ENCODE measurements around the gene LAMC2.
"Not testable (repeated sequence)": the region's sequence is repeated elsewhere in the genome, so short reads cannot be mapped to it uniquely, and the experiment has no call there.

The LAMC2 gene

DNA sequence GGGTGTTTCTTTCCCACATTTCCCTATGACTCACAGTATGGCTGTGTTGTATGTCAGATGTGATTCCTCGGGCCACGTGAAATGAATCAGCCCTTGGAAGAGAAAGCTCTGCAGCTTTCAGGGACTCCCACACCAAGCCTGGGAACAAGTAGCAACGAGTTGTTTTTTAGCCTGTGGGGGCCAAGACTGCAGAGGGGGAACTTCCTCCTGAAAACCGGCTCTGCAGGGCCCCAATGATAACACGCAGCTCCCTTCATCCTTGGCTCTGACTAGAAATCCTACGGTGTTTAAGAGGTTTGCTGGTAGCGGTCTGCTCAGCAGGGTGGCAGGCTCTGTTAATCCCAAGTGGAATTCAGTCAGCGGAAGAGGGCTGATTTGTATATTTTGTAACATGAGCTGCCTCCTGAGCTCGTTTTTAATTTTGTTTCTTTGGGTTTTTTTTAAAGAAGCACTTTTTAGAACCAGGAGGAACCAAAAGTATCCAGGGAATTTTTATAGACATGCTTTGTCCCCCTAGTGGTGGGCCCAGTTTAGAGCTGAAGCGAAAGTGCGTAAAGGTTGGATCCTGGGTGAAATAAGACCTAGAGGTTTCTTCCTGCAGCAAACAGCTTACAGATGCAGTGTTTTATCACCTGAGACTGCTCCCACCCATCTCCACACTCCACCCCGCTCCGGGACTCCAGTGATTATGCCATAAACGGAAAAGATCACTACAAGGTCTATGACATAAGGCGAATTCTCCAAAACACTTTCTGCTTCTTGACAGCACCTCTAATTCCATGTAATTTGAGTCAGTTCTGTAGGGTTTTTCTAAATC lies 48.8 kb downstream of the LAMC2 start:
- Mint-ChIP-seq H3K9me3 (ENCODE audit: low read depth) (no peaks in the 10 kb centered on the region), H3K27me3 (no peaks in the 10 kb centered on the region), H3K36me3 (no peaks in the 10 kb centered on the region), H3K4me1 (ENCODE audit: low read depth) (no peaks in the 10 kb centered on the region), H3K27ac (no peak overlapping the region), H3K4me3 (no peak overlapping the region)

- no peak overlapping the region for H3K4me3 Mint-ChIP-seq
- no peaks in the 10 kb centered on the region for H3K4me1 Mint-ChIP-seq (ENCODE audit: low read depth)
- H3K27me3 Mint-ChIP-seq: no peaks in the 10 kb centered on the region
- H3K27ac Mint-ChIP-seq: no peak overlapping the region
- H3K9me3 Mint-ChIP-seq (ENCODE audit: low read depth): no peaks in the 10 kb centered on the region
- H3K36me3 Mint-ChIP-seq: no peaks in the 10 kb centered on the region
Observed at GRCh38 chr1:183235503-183235902, 49.4 kb downstream of the LAMC2 start.

DNA sequence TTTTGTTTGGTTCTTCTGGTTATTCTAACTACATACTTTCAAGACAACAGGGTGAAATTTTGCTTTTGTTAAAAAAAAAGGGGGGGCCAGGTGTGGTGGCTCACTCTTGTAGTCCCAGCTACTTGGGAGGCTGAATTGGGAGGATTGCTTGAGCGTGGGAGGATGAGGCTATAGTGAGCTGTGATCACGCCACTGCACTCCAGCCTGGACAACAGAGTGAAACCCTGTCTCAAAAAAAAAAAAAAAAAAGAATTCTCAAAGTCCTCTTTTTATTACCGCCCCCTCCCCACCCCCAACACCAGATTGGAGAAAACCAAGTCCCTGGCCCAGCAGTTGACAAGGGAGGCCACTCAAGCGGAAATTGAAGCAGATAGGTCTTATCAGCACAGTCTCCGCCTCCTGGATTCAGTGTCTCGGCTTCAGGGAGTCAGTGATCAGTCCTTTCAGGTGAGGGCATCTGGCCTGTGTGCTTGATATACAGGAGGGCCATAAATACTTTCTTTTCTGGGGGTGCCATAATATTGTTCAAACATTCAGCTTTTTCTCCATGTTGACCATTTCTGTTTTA lies 50.2 kb downstream of the LAMC2 start:
- H3K4me1 Mint-ChIP-seq (ENCODE audit: low read depth): no peaks in the 10 kb centered on the region
- H3K4me3 Mint-ChIP-seq: no peak overlapping the region
- H3K36me3 Mint-ChIP-seq: no peaks in the 10 kb centered on the region
- H3K9me3 Mint-ChIP-seq (ENCODE audit: low read depth): no peaks in the 10 kb centered on the region
- H3K27me3 Mint-ChIP-seq: no peaks in the 10 kb centered on the region
- no peak overlapping the region for H3K27ac Mint-ChIP-seq

DNA sequence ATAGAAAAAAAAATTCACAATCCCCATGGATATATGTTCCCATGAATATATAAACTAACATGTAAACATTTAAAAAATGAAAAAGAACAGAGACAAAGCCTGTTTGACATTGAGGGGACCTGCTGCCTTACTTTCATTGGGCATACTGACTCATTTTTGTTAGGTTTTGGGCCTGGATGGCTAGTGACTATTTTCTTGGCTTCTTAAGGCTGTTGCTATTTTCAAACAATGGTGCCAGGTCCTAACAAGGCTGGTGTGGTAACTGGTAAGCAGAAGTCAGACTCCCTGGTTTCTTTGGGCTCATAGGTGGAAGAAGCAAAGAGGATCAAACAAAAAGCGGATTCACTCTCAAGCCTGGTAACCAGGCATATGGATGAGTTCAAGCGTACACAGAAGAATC lies 51.0 kb downstream of the LAMC2 start:
- H3K4me3 Mint-ChIP-seq: no peak overlapping the region
- no peaks in the 10 kb centered on the region for H3K36me3 Mint-ChIP-seq
- H3K4me1 Mint-ChIP-seq (ENCODE audit: low read depth): no peaks in the 10 kb centered on the region
- peaks cover under 1% of the 10 kb centered on the region for H3K27me3 Mint-ChIP-seq
- no peak overlapping the region for H3K27ac Mint-ChIP-seq
- no peaks in the 10 kb centered on the region for H3K9me3 Mint-ChIP-seq (ENCODE audit: low read depth)

- Mint-ChIP-seq H3K4me3 (no peak overlapping the region), H3K9me3 (ENCODE audit: low read depth) (no peaks in the 10 kb centered on the region), H3K4me1 (ENCODE audit: low read depth) (no peaks in the 10 kb centered on the region), H3K27ac (no peak overlapping the region), H3K36me3 (no peaks in the 10 kb centered on the region), H3K27me3 (peaks cover 2% of the 10 kb centered on the region)
Observed at GRCh38 chr1:183238071-183238470, 52.0 kb downstream of the LAMC2 start.

- no peak overlapping the region for H3K27ac Mint-ChIP-seq
- peaks cover 2% of the 10 kb centered on the region for H3K27me3 Mint-ChIP-seq
- H3K4me3 Mint-ChIP-seq: no peak overlapping the region
- no peaks in the 10 kb centered on the region for H3K4me1 Mint-ChIP-seq (ENCODE audit: low read depth)
- H3K36me3 Mint-ChIP-seq: no peaks in the 10 kb centered on the region
- H3K9me3 Mint-ChIP-seq (ENCODE audit: low read depth): no peaks in the 10 kb centered on the region
Observed at GRCh38 chr1:183239220-183239742, 53.2 kb downstream of the LAMC2 start.

DNA sequence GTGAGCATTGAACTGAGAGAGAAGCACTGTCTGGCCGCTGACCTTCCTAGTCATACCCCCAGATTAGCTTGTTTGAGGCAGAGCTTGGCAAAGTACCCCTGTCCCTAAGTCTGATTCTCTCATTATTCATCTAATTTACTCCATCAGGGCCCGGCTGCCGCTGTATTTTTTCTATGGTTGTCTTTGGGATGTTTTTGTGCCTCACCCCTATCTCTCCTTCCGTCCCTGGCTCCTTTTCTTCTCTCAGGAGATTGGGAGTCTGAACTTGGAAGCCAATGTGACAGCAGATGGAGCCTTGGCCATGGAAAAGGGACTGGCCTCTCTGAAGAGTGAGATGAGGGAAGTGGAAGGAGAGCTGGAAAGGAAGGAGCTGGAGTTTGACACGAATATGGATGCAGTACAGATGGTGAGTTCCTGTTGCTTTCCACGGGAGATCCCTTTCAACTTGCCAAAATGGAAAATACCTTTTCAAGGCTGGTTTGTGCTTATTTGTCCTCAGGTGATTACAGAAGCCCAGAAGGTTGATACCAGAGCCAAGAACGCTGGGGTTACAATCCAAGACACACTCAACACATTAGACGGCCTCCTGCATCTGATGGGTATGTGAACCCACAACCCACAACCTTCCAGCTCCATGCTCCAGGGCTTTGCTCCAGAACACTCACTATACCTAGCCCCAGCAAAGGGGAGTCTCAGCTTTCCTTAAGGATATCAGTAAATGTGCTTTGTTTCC lies 53.9 kb downstream of the LAMC2 start:
- no peaks in the 10 kb centered on the region for H3K36me3 Mint-ChIP-seq

GRCh38 chr1:183240526-183240825 lies 54.4 kb downstream of the LAMC2 start:
- Mint-ChIP-seq H3K27me3 (peaks cover 2% of the 10 kb centered on the region), H3K9me3 (ENCODE audit: low read depth) (no peaks in the 10 kb centered on the region), H3K27ac (no peak overlapping the region), H3K4me1 (ENCODE audit: low read depth) (no peaks in the 10 kb centered on the region), H3K4me3 (no peak overlapping the region), H3K36me3 (no peaks in the 10 kb centered on the region)

More for the DNA sequence above, 53.9 kb downstream of the LAMC2 start:
- Mint-ChIP-seq H3K9me3 (ENCODE audit: low read depth) (no peaks in the 10 kb centered on the region), H3K4me1 (ENCODE audit: low read depth) (no peaks in the 10 kb centered on the region), H3K27ac (no peak overlapping the region), H3K4me3 (no peak overlapping the region), H3K27me3 (peaks cover 2% of the 10 kb centered on the region)

DNA sequence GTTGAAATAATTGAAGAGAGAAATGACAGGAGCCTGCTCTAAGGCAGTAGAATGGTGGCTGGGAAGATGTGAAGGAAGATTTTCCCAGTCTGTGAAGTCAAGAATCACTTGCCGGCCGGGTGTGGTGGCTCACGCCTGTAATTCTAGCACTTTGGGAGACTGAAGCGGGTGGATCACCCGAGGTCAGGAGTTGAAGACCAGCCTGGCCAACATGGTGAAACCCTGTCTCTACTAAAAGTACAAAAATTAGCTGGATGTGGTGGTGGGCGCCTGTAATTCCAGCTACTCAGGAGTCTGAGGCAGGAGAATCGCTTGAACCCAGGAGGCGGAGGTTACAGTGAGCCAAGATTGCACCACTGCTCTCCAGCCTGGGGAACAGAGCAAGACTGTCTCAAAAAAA lies 54.8 kb downstream of the LAMC2 start:
- not testable (repeated sequence) for H3K36me3 Mint-ChIP-seq; H3K27me3 Mint-ChIP-seq; H3K4me1 Mint-ChIP-seq (ENCODE audit: low read depth); H3K27ac Mint-ChIP-seq; H3K4me3 Mint-ChIP-seq; H3K9me3 Mint-ChIP-seq (ENCODE audit: low read depth)

- H3K36me3 Mint-ChIP-seq: peaks cover 2% of the 10 kb centered on the region
Observed at GRCh38 chr1:183241471-183241870, 55.4 kb downstream of the LAMC2 start.

GRCh38 chr1:183242556-183242955 lies 56.5 kb downstream of the LAMC2 start:
- Mint-ChIP-seq H3K27ac (no peak overlapping the region), H3K27me3 (peaks cover 2% of the 10 kb centered on the region), H3K4me3 (no peak overlapping the region), H3K9me3 (ENCODE audit: low read depth) (no peaks in the 10 kb centered on the region), H3K36me3 (peaks cover 2% of the 10 kb centered on the region), H3K4me1 (ENCODE audit: low read depth) (no peaks in the 10 kb centered on the region)

More at GRCh38 chr1:183241471-183241870, 55.4 kb downstream of the LAMC2 start:
- H3K4me3 Mint-ChIP-seq: no peak overlapping the region
- no peaks in the 10 kb centered on the region for H3K9me3 Mint-ChIP-seq (ENCODE audit: low read depth)
- H3K27ac Mint-ChIP-seq: no peak overlapping the region
- peaks cover 2% of the 10 kb centered on the region for H3K27me3 Mint-ChIP-seq
- no peaks in the 10 kb centered on the region for H3K4me1 Mint-ChIP-seq (ENCODE audit: low read depth)

GRCh38 chr1:183243161-183244050 lies 57.3 kb downstream of the LAMC2 start:
- Mint-ChIP-seq H3K36me3 (peaks cover 2% of the 10 kb centered on the region), H3K27me3 (peaks cover 2% of the 10 kb centered on the region), H3K27ac (no peak overlapping the region), H3K4me3 (no peak overlapping the region), H3K4me1 (ENCODE audit: low read depth) (no peaks in the 10 kb centered on the region), H3K9me3 (ENCODE audit: low read depth) (no peaks in the 10 kb centered on the region)

DNA sequence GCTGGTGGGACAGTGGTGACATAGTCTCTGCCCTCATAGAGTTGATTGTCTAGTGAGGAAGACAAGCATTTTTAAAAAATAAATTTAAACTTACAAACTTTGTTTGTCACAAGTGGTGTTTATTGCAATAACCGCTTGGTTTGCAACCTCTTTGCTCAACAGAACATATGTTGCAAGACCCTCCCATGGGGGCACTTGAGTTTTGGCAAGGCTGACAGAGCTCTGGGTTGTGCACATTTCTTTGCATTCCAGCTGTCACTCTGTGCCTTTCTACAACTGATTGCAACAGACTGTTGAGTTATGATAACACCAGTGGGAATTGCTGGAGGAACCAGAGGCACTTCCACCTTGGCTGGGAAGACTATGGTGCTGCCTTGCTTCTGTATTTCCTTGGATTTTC lies 58.4 kb downstream of the LAMC2 start:
- Mint-ChIP-seq H3K4me3 (no peak overlapping the region), H3K36me3 (peaks cover 2% of the 10 kb centered on the region), H3K4me1 (ENCODE audit: low read depth) (no peaks in the 10 kb centered on the region), H3K27me3 (peaks cover 2% of the 10 kb centered on the region), H3K27ac (no peak overlapping the region), H3K9me3 (ENCODE audit: low read depth) (no peaks in the 10 kb centered on the region)

DNA sequence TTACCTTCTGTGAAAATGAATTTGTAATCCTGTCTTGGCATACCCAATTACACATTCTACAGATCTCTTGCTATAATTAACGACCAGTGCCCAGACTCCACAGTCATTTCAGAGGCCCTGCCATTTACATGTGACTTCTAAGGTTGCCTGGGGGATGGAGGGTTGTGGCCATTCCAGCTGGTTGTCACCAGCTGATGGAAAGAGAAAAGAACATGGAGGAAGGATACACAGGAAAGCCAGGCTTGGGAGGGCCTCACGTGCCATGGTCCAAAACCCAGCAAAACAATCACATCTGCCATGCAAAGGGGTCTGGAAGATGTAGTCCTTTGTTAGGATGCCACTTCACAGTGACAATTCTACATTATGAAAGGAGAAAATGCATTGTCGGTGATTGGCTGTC lies 59.3 kb downstream of the LAMC2 start:
- H3K9me3 Mint-ChIP-seq (ENCODE audit: low read depth): no peaks in the 10 kb centered on the region
- H3K27me3 Mint-ChIP-seq: peaks cover 2% of the 10 kb centered on the region
- H3K36me3 Mint-ChIP-seq: peaks cover 2% of the 10 kb centered on the region
- no peaks in the 10 kb centered on the region for H3K4me1 Mint-ChIP-seq (ENCODE audit: low read depth)
- no peak overlapping the region for H3K27ac Mint-ChIP-seq
- H3K4me3 Mint-ChIP-seq: no peak overlapping the region

Measured in activated naive CD8-positive, alpha-beta T cell (primary cell).